ENCODE data around the gene FOXJ3. TPM values are rescaled to one million over a fixed set of nuclear protein-coding genes. Genes with fewer than 3 reads are reported as not detected.

Gene FOXJ3
- polyA plus RNA-seq, 1 of the 3 experiments (the other 2 are of a cell fraction), result 16.0 TPM

- no peaks in the 10 kb centered on the region for H3K9me2 ChIP-seq
- no peaks in the 10 kb centered on the region for H3K36me3 ChIP-seq (replicated peaks in 1 of 2; ENCODE audit: control insufficient read depth in 1 of 2, insufficient read depth in 2 of 2, low read length in 1 of 2)
- 88% methylated on average over 2 of the region's 2 CpGs for WGBS (ENCODE audit: low lambda C conversion rate)
- H2AFZ ChIP-seq (ENCODE audit: low read depth), result no peak overlapping the region
- no peak overlapping the region for H3K4me2 ChIP-seq
- no peak overlapping the region for H3K4me3 ChIP-seq (ENCODE audit: low read depth in 2 of 2, low read length in 1 of 2)
- CTCF ChIA-PET, result interaction anchor here (1.1 to 1.4 kb wide), 5 partner anchors 8 to 467 kb away, joined by 3 to 6 read pairs (median 5); no protein-coding TSS in a partner anchor
- H3K27ac ChIP-seq (ENCODE audit: low read depth in 2 of 2, low read length in 1 of 2), result no peak overlapping the region
- no peaks in the 10 kb centered on the region for H3K9me3 ChIP-seq
- peaks cover 1% of the 10 kb centered on the region for H3F3A ChIP-seq (replicated peaks; ENCODE audit: insufficient read depth)
- peaks cover 2 to 20% of the 10 kb centered on the region in 2 experiments; a peak in 3 of 4 replicates for H3K4me1 ChIP-seq (ENCODE audit: control insufficient read depth in 1 of 2, insufficient read depth in 2 of 2, low read depth in 1 of 2, low read length in 1 of 2)
- DNase-seq, result no peak
- no peak for TF ChIP-seq GABPA (IDR thresholded peaks at IDR 0.05; ENCODE audit: low read depth)
- no peak for TF ChIP-seq CTCF (IDR thresholded peaks at IDR 0.05)
- no peak for TF ChIP-seq MEF2A (IDR thresholded peaks at IDR 0.05; ENCODE audit: borderline replicate concordance, low read depth)
- TF ChIP-seq TEAD4 (IDR thresholded peaks at IDR 0.05; ENCODE audit: borderline replicate concordance, insufficient read depth), result no peak
- TF ChIP-seq CHD2 (IDR thresholded peaks at IDR 0.05; ENCODE audit: low read length, partially characterized antibody), result no peak
- no peak for TF ChIP-seq GATA2 (CRISPR knock-in tag; IDR thresholded peaks at IDR 0.05)
- TF ChIP-seq NRF1 (IDR thresholded peaks at IDR 0.05; ENCODE audit: low read depth, low read length), result no peak
- no peak for TF ChIP-seq MAX (IDR thresholded peaks at IDR 0.05; ENCODE audit: low read depth)
- TF ChIP-seq TCF12 (IDR thresholded peaks at IDR 0.05), result no peak
- no peak for TF ChIP-seq ELF1 (IDR thresholded peaks at IDR 0.05)
- TF ChIP-seq MXI1 (IDR thresholded peaks at IDR 0.05; ENCODE audit: low read depth, low read length), result no peak
- TF ChIP-seq RCOR1 (IDR thresholded peaks at IDR 0.05; ENCODE audit: low read length), result no peak
- TF ChIP-seq FOXM1 (IDR thresholded peaks at IDR 0.05; ENCODE audit: low read depth), result no peak
- no peak for TF ChIP-seq ZBTB33 (IDR thresholded peaks at IDR 0.05; ENCODE audit: borderline replicate concordance, low read depth)
- TF ChIP-seq USF2 (IDR thresholded peaks at IDR 0.05; ENCODE audit: borderline replicate concordance, low read depth, low read length), result no peak
- no peak for TF ChIP-seq FOSL2 (IDR thresholded peaks at IDR 0.05; ENCODE audit: borderline replicate concordance, low read depth)
- peaks cover 99% of the 10 kb centered on the region for H3K79me2 ChIP-seq (ENCODE audit: insufficient read depth)
- peaks cover 97% of the 10 kb centered on the region for H4K20me1 ChIP-seq (ENCODE audit: insufficient read depth)
- H3K27me3 ChIP-seq (ENCODE audit: insufficient read depth), result no peaks in the 10 kb centered on the region
- H3K9ac ChIP-seq, result no peak overlapping the region
- POLR2A ChIA-PET, result interaction anchor here (1.2 kb wide), 1 partner anchor 8 kb away, joined by 5 read pairs; no protein-coding TSS in a partner anchor
These were observed 18.7 kb downstream of the FOXJ3 start for GRCh38 chr1:42316292-42316691.
